Stimulated activated CD8-positive, alpha-beta memory T cell treated with anti-CD3 and anti-CD28 coated beads, Interleukin-2, amount 100 ng/mL, for 48 hours (primary cell): ENCODE results near the gene RDH5.

Experiments
- DNase-seq, 2 donors: peaks; one replicate each; pipeline ENCODE4 v3.0.0-alpha.2; 2020; ENCODE audit warnings: low read depth in 2 of 2

The RDH5 gene

DNA sequence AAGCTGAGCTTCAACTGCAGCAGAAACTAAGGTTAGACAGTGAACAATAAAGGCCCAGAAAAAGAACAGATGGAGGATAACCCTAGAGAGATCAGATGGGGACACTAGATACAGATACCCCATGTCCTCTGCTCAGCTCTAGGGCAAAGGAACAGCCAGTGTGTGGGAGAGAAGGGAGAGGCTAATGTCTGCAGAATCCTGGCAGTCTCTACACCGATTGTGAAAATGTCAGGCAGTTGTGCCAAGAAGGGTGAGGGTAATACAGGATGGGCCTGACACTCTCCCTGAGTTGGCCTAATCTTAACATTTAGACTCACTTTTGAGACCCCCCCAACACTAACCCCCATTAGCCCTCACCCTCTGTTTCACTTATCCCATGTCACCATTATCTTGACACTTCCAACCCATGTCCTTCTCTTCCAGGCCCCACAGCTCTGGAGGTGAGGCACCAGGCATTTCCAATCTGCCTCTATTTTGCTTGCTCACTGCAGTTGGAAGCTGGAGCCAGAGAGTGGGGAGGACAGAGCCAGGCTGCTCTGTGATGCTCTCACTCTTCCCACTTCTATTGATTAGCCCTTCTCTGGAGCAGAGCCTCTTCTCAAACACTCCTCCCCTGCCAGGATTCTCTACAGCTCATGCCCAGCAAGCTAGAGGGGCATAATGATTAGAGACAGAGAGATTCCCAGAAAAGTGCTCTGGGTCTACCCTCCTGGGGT lies 7.3 kb upstream of the RDH5 start:
- DNase-seq, result no peak

DNA sequence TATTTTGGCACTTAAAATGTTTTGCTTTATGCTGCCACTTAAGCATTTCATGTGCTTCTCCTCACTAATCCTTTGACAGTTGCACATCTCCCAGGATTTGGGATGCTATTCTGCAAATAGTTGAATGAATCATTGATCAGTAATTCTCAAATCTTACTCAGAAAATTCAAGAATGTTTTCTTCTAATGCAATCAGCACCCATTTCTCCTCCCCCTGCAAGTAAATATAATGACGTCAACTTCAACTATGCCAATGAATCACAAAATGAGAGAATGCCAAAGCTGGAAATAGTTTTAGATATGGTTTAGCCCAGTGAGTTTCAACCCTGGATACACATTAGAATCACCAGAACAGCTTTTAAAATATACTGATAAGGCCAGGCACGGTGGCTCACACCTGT lies 6.5 kb upstream of the RDH5 start:
- DNase-seq, result no peak

DNA sequence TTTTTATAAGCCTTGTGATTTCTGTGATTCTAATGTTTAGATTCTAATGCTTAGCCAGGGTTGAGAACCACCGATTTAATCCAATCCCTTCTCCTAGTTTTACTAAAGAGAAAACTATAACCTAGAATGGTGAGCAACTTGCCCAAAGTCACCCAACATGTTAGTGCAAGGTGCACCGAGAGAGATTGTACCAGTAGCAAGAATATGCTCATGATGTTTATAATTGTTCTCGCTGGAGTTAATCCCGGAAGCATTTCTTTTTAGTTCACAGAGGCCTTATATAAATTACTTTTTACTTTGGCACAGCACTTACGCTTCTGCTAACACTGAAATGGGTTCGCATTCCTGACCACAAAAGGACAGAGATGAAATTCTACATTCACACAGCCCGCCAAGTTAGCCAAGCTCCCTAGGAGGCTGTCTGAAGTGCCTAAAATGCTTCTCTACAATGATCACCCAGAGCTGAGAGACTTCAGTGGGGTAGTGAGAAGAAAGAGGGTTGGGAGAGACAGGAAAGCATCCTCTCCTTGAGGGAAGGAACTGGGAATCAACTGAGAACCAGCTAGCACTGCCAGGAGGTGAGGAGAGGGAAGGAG lies 4.9 kb upstream of the RDH5 start:
- DNase-seq, result no peak

DNA sequence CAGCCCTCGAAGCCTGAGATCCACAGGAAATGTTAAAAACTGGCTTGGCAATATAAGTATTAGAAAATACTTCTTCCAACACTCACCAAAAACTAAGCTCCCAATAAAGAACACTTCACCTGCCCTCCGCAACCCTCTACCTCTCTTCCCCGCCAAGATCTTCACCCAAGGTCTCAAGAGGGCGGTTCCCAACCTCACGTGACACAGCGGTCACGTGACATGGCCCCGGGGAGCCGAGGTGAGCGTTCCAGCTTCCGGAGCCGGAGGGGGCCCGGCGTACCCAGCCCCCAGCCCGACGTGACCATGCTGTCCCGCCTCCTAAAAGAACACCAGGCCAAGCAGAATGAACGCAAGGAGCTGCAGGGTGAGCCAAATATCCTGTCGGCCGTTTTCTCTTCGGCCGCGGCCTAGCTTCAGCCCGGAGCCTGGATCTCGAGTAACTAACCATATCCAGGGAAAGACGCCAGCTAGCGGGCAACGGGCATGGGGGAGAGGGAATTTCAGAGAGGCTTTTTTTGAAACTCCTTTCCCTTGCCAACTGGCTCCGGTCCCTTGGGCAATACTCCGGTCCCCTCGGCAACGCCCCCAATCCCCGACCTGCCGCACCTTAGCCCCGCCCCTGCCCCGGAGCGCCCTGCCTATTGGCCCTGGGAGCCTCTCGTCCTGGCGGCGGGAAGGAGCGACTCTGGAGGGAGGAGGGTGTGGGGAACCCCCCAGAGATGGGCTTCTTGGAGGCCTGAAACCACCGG lies 4.2 kb upstream of the RDH5 start, which contains the start of gene BLOC1S1:
Gene BLOC1S1 (plus strand): TSS at position 214 of the 749 bp plus-strand sequence. CDS start 6 bp downstream, at position 220.
- DNase-seq, result peak; percentile 94 to 96

DNA sequence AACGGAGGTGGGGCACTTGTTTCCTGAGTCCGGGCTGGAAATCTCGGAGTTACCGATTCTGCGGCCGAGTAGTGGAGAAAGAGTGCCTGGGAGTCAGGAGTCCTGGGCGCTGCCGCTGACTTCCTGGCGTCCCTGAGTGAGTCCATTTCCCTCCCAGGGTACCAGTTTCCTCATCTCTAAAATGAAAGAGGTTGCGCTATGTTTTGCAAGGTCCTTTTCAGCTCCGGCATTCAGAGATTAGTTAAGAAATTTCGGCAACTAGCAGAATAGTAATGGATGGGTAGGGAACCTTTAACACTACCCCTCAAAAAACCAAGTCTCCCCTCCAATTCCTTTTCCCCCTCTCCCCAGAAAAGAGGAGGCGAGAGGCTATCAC lies 3.6 kb upstream of the RDH5 start:
- DNase-seq, result no peak

DNA sequence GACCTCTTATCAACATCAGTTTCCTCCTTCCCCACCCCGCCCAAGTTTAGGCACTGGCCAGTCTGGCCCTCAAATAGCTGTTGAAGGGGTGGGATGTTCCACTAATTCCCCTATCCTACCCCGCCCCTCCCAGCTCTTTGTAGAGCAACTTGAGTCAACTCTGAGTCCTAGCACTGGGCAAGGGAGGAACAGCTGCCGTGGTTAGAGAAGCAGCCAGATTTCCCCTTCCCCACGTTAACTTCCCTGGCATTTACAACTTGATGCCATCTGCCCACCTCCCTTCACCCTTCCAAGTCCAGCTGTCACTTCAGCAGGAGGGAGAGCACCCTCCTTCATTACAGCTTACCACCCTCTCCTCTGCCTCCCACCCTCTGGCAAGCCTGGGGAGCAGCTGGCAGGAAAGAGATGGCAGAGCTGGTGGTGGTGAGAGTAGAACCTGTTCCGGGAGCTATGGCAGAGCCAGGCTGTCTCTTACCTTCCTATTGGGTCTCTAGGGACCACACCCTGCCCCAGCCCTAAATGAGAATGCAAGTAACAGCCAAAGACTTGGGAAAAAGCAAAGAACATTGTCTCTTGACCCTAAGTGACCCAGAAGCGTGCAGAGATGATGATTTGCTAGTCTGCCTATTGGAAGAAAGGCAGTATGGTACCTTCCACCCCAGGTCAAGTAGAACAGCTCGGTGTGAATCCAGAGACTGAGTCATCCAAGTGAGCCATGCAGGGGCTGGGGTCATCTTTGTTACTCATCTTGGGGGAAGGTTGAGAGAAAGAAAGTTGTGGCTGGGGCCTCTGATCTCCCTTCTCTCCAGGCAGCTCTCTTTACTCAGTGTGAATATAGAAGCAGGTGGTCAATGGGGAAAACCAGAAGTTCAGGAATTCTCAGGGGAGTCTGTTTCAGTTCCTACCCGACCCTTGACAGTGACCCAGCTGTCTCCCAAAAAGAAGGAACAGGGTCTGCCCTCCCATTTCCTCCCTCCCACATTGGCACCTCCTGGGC lies 2.9 kb upstream of the RDH5 start:
- no peak for DNase-seq

DNA sequence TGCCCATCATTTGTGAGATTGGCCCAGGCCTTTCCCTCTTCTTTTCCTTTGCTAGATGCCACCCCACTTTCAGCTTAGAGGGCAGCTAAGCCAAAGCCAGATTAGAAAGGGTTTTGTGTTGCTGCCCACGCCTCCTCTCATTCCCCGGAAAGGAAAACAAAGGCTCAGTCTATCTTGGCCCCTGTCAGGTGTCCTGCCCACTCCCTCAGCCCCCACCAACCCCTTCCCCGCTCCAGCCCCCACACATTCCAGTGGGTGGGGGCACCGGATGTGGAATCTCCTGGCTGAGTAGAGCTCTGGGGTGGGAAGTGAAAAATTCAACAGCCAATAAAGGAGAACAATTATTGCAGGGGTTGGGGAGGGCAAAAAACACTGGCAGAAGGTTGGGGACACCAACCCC lies 2.2 kb upstream of the RDH5 start:
- no peak for DNase-seq

DNA sequence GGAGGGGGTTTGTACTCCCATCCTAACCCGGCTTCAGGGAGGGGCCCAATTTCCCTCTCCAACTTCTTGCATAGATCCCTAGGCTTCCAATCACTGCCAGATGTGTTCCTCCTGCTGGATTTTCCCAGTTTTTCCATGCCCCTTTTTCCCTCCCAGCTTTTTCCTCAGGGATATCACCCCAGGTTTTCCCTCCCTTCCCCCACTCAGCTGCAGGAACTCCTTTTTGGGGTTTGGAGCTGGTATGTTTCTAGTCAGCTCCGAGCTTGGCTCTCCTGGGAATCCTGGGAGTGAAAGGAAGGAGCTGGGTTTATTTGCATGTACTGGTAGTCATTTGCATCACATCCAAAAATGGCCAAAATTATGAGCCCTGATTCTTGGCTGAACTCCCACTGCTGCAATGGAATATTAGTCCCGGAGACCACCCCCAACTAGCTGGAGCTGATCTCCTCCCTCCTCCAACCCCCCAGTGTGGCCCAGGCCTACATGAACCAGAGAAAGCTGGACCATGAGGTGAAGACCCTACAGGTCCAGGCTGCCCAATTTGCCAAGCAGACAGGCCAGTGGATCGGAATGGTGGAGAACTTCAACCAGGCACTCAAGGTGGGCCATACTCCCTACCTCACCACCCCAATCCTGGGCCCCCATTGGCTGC lies 1.4 kb upstream of the RDH5 start:
- DNase-seq, result no peak

DNA sequence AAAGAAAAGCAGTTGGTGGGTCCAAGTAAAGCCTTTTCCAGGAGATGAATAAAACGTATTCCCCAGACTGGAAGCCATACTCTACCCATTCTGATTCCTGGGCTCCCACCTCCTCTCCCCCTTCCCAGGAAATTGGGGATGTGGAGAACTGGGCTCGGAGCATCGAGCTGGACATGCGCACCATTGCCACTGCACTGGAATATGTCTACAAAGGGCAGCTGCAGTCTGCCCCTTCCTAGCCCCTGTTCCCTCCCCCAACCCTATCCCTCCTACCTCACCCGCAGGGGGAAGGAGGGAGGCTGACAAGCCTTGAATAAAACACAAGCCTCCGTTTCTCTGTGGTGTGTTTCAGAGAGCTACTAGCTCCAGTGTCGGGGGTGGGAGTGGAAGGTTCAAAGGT lies 822 bp upstream of the RDH5 start:
- no peak for DNase-seq

DNA sequence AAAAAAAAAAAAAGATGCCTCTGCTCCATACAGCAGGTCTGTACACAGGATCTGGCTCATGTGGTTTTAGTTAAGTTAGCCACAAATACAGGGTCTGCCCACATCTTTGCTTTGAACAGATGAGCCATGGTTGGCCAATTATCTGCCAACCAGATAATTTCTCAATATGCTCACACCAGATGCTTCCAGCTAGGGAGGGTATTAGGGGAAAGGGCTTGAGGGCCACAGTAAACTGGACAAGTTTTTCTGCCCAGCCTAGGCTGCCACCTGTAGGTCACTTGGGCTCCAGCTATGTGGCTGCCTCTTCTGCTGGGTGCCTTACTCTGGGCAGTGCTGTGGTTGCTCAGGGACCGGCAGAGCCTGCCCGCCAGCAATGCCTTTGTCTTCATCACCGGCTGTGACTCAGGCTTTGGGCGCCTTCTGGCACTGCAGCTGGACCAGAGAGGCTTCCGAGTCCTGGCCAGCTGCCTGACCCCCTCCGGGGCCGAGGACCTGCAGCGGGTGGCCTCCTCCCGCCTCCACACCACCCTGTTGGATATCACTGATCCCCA lies 776 bp downstream of the RDH5 start:
- DNase-seq, result no peak

DNA sequence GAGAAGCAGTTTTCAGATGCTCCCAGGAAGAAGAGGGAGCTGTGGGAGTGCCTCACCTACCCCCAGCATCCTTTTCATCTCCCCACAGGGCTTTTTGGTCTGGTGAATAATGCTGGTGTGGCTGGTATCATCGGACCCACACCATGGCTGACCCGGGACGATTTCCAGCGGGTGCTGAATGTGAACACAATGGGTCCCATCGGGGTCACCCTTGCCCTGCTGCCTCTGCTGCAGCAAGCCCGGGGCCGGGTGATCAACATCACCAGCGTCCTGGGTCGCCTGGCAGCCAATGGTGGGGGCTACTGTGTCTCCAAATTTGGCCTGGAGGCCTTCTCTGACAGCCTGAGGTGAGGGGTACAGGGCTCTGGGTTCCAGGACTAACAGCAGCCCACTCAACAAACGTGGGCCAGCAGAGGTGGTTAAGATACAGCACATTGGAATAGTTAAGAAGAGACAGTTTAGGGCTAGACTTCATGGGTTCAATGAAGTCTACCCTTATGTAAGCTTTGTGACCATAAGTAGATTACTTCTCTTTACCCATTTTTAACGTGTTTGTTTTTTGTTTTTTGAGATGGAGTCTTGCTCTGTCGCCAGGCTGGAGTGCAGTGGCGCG lies 1.5 kb downstream of the RDH5 start:
- no peak for DNase-seq

DNA sequence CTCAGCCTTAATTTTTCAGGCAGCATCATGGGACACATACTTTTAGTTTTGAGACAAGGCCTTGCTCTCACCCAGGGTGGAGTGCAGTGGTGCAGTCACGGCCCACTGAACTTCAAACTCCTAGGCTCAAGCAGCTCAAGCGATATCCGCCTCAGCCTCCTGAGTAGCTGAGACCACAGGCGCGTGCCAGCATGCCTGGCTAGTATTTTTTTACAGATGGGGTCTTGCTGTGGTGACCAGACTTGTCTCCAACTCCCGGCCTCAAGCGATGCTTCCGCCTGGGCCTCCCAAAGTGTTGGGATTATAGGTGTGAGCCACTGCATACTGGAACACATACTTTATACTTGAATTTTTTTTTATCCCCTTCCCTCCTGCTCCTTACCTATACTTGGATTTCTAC lies 2.8 kb downstream of the RDH5 start:
- no peak for DNase-seq

DNA sequence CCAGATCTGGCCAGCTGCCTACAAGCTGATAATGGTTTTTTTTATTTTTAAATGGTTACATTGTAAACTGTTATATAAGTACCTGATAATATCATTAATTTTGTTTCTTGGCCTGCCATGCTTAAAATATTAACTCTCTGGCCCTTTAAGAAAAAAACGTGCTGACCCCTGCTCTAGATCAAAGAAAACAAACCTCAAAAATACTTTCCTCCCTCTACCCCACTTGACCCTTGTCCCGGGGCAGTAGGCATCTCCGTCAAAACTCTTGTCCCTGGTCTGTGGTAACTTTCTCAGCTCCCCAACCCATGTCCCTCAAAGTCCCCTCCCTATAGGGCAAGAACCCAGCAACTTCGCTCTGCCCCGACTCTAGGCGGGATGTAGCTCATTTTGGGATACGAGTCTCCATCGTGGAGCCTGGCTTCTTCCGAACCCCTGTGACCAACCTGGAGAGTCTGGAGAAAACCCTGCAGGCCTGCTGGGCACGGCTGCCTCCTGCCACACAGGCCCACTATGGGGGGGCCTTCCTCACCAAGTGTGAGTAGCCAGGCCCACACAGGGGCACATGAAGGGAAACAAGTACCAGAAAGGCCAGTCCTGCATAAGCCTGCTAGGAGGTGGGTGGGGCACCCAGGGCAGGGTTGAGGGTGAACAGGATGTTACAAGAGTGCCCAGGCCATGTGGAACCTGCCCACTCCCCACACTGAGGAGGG lies 3.5 kb downstream of the RDH5 start:
- no peak for DNase-seq

DNA sequence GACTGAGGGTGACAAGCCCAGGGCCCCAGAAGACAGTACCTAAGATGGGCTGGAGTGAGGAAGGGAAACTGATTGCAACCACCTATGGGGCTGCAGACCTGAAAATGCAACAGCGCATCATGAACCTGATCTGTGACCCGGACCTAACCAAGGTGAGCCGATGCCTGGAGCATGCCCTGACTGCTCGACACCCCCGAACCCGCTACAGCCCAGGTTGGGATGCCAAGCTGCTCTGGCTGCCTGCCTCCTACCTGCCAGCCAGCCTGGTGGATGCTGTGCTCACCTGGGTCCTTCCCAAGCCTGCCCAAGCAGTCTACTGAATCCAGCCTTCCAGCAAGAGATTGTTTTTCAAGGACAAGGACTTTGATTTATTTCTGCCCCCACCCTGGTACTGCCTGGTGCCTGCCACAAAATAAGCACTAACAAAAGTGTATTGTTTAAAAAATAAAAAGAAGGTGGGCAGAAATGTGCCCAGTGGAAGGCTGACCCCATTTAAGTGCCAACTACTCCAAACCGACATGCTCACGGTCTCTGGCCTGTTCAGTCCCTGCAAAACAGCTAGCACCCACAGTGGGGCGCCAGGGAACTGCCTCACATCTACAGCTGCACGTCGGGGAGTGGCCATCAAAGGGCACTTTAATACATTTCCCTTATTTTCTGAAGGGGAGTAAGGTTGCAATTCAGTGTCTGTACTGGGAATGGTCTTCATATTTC lies 4.2 kb downstream of the RDH5 start:
- peak; percentile 43 to 45 for DNase-seq

DNA sequence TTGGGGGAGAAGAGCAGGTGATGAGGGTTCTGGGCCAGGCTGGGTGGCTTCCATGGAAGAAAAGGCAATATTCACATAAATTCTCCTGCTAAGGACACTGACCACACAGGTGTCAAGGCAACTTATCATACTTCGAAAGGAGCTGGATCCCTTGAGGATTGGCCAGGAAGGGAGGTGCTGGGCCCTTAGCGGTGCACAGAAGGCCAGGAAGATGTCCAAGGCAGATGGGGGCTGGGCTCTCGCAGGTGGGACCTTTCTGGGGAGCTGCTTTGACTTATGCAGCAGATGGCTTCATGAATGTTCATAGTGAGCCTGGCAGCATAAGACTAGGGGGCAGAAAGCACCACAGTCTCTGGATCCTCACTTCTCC lies 4.7 kb downstream of the RDH5 start:
- no peak for DNase-seq

DNA sequence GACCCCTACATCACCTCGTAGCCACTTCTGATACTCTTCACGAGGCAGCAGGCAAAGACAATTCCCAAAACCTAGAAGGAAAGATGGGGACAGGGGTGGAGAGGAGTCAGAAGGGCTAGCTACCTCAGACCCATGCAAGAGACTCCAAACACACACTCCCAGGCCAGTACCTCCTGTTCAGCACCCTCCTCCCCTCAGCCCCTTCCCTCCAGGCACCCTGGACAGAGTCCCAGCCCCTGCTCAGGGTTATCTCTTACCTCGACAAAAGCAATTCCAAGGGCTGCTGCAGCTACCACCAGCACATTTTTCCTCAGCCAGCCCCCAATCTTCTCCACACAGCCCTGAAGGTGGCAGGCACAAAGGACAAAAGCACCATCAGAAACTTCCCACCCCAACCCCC lies 5.4 kb downstream of the RDH5 start:
- no peak for DNase-seq

DNA sequence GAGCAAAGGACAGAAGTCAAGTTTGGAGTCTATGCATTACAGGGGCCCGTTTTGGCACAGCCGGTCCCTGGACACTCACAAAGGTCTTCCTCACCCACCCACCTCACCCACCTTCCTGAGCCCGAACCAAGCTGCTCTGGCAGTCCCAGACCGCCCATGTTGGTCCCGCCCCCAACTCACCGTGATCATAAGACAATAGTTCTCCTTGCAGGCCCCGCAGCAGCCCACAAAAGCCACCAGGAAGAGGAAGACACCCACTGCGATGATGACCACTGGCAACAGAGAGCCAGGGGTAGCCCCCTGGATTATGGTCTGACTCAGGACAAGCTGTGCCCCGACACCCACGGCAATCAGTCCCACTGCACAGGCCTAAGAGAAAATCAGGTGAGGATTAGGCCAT lies 6.8 kb downstream of the RDH5 start:
- DNase-seq, result no peak

DNA sequence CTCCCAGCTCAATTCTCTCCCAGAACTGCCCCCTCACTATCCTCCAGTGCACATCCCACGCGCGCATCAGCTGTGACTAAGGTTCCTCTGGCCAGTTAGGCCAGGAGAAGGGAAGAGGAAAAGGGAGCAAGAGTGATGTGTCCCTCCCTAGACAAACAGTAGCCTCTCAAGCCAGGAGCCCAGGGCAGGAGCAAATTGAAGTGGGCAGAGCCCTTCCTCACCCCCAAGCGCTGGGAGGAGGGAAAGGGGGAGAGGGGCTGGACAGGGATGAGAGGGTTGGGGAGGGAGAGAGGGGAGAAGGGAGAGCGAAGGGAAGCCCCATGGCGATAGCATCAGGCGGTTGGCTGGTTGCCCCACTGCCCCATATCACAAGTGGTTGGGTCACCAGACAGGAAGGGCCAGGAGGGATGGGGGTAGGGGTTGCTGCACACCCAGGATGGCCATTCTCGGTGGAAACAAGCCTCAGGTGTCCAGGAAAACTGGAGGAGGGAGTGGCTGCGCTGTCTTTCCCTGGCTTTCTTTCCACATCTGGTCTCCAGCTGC lies 7.5 kb downstream of the RDH5 start:
- DNase-seq, result no peak
